HEK293 (cell line): ENCODE data around the gene SMAGP.

Experiments
- GLI2 ChIP-seq: fragments of 450-650 bp; formaldehyde crosslinking; IDR thresholded peaks from 2 replicates; pipeline ENCODE4; 2017; ENCODE audit warnings: missing biosample characterization, missing genetic modification characterization, low read depth, borderline replicate concordance
- MYNN ChIP-seq: fragments of 450-650 bp; formaldehyde crosslinking; IDR thresholded peaks from 2 replicates; pipeline ENCODE4 v1.5.1; 2016; ENCODE audit warnings: missing biosample characterization, missing genetic modification characterization, borderline replicate concordance
- MZF1 ChIP-seq: fragments of 450-650 bp; formaldehyde crosslinking; IDR thresholded peaks from 2 replicates; pipeline ENCODE4 v1.5.1; 2017; ENCODE audit warnings: missing biosample characterization, missing genetic modification characterization, borderline replicate concordance
- OSR2 ChIP-seq: fragments of 450-650 bp; formaldehyde crosslinking; IDR thresholded peaks from 2 replicates; pipeline ENCODE4 v1.5.1; 2016; ENCODE audit warnings: missing biosample characterization, missing genetic modification characterization
- PRDM1 ChIP-seq: fragments of 450-650 bp; formaldehyde crosslinking; IDR thresholded peaks from 2 replicates; pipeline ENCODE4; 2016; ENCODE audit warnings: missing biosample characterization, missing genetic modification characterization
- ZFP41 ChIP-seq: fragments of 450-650 bp; formaldehyde crosslinking; IDR thresholded peaks from 2 replicates; pipeline ENCODE4 v1.5.1; 2016; ENCODE audit warnings: missing biosample characterization, missing genetic modification characterization, borderline replicate concordance
- ZNF146 ChIP-seq: fragments of 450-650 bp; formaldehyde crosslinking; IDR thresholded peaks from 2 replicates; pipeline ENCODE4 v1.5.1; 2016; ENCODE audit warnings: missing biosample characterization, missing genetic modification characterization
- ZNF175 ChIP-seq: fragments of 450-650 bp; formaldehyde crosslinking; IDR thresholded peaks from 2 replicates; pipeline ENCODE4 v1.5.1; 2016; ENCODE audit warnings: missing biosample characterization, missing genetic modification characterization
- ZNF211 ChIP-seq: fragments of 450-650 bp; formaldehyde crosslinking; IDR thresholded peaks from 2 replicates; pipeline ENCODE4 v1.5.1; 2016; ENCODE audit warnings: low read depth, missing biosample characterization, missing genetic modification characterization
- ZNF292 ChIP-seq: fragments of 450-650 bp; formaldehyde crosslinking; IDR thresholded peaks from 2 replicates; pipeline ENCODE4 v1.5.1; 2016; ENCODE audit warnings: low read depth, missing biosample characterization, missing genetic modification characterization, borderline replicate concordance
- ZNF521 ChIP-seq: fragments of 450-650 bp; formaldehyde crosslinking; IDR thresholded peaks from 2 replicates; pipeline ENCODE4 v1.5.1; 2017; ENCODE audit warnings: missing biosample characterization, mild to moderate bottlenecking, missing genetic modification characterization
- ZNF529 ChIP-seq: fragments of 450-650 bp; formaldehyde crosslinking; IDR thresholded peaks from 2 replicates; pipeline ENCODE4 v1.5.1; 2017; ENCODE audit warnings: missing genetic modification characterization, missing biosample characterization; ENCODE audit not compliant: insufficient replicate concordance
- ZNF560 ChIP-seq: fragments of 450-650 bp; formaldehyde crosslinking; IDR thresholded peaks from 2 replicates; pipeline ENCODE4 v1.5.1; 2017; ENCODE audit warnings: missing biosample characterization, missing genetic modification characterization, borderline replicate concordance
- ZNF658 ChIP-seq: fragments of 450-650 bp; formaldehyde crosslinking; IDR thresholded peaks from 2 replicates; pipeline ENCODE4; 2016; ENCODE audit warnings: missing biosample characterization, missing genetic modification characterization
- ZNF747 ChIP-seq: fragments of 450-650 bp; formaldehyde crosslinking; IDR thresholded peaks from 2 replicates; pipeline ENCODE4 v1.5.1; 2016; ENCODE audit warnings: missing biosample characterization, missing genetic modification characterization
- ZXDB ChIP-seq: fragments of 450-650 bp; formaldehyde crosslinking; IDR thresholded peaks from 2 replicates; pipeline ENCODE4 v1.5.1; 2016; ENCODE audit warnings: missing biosample characterization, missing genetic modification characterization
- TF ChIP-seq, protein P1 (sequence below): fragments of 450-650 bp; formaldehyde crosslinking; IDR thresholded peaks from 2 replicates; pipeline ENCODE4 v1.5.1; 2016; ENCODE audit warnings: missing biosample characterization, missing genetic modification characterization
- TF ChIP-seq, protein P2 (sequence below): fragments of 450-650 bp; formaldehyde crosslinking; IDR thresholded peaks from 2 replicates; pipeline ENCODE4 v1.5.1; 2016; ENCODE audit warnings: missing biosample characterization, missing genetic modification characterization
- TF ChIP-seq, protein P3 (sequence below): fragments of 450-650 bp; formaldehyde crosslinking; IDR thresholded peaks from 2 replicates; pipeline ENCODE4 v1.5.1; 2016; ENCODE audit warnings: missing biosample characterization, missing genetic modification characterization
- TF ChIP-seq, protein P4 (sequence below): fragments of 450-650 bp; formaldehyde crosslinking; IDR thresholded peaks from 2 replicates; pipeline ENCODE4 v1.5.1; 2016; ENCODE audit warnings: missing biosample characterization, missing genetic modification characterization
- TF ChIP-seq, protein P5 (sequence below): fragments of 450-650 bp; formaldehyde crosslinking; IDR thresholded peaks from 2 replicates; pipeline ENCODE4 v1.5.1; 2016; ENCODE audit warnings: missing biosample characterization, missing genetic modification characterization
- TF ChIP-seq, protein P6 (sequence below): fragments of 450-650 bp; formaldehyde crosslinking; optimal IDR thresholded peaks from 2 replicates; pipeline ENCODE3; 2016; ENCODE audit warnings: missing biosample characterization, mild to moderate bottlenecking, missing genetic modification characterization
- TF ChIP-seq, protein P7 (sequence below): fragments of 450-650 bp; formaldehyde crosslinking; IDR thresholded peaks from 2 replicates; pipeline ENCODE4 v1.5.1; 2016; ENCODE audit warnings: missing biosample characterization, missing genetic modification characterization

SMAGP gene

DNA sequence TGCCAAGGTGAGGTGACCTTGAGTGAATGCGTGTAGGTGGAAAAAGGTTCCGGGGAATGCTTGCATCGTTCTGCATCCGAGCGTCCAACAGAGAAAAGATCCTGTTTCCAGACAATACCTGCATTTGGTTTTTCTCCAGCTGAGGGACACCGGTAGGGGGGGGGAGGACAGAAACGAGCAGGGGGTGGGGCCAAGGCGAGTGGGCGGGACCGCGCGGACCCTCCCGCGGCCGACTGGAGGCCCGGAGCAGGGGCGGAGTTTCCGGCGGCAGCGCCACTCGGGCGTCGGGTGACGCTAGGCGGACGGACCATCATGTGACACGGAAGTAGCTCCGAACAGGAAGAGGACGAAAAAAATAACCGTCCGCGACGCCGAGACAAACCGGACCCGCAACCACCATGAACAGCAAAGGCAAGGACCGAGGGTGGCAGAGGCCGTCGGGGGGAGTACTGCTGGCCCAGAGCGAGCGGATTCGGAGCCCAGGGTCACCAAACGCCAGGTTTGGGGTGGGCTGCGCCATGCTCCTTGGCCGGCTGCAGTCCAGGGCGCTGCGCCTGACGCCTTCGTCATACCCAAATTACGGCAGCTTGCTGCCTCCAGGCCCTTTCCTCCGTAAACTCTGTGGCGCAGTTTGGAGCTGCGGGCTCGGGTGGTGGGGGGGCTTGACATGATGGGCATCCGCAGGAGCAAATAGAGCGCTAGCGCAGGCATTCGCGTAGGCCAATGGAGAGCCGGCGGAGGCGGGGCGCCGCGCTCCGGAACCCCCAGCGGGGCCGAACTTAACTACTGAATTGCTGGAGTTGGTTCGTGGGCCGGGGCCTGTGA is 31.5 kb downstream of the SMAGP start, which contains the start of gene DAZAP2 (continued):
- TF ChIP-seq ZNF529 (no peak), ZNF175 (no peak), ZNF211 (tag by site-specific recombination) (no peak), ZNF560 (tag by site-specific recombination) (no peak), ZNF292 (tag by site-specific recombination) (no peak), PRDM1 (tag by site-specific recombination) (no peak), ZNF146 (peak; percentile 25; the same call in 1 of the 2 replicates), MYNN (tag by site-specific recombination) (peak; percentile 62; the same call in 1 of the 2 replicates), GLI2 (no peak), ZXDB (tag by site-specific recombination) (peak; percentile 89), MZF1 (no peak), OSR2 (tag by site-specific recombination) (0 out of 2 replicates have a peak, but pooled peaks have one; percentile 11), ZNF521 (tag by site-specific recombination) (no peak), ZNF658 (tag by site-specific recombination) (no peak), ZFP41 (tag by site-specific recombination) (no peak), ZNF747 (tag by site-specific recombination) (no peak)
- TF ChIP-seq, protein P1, sequence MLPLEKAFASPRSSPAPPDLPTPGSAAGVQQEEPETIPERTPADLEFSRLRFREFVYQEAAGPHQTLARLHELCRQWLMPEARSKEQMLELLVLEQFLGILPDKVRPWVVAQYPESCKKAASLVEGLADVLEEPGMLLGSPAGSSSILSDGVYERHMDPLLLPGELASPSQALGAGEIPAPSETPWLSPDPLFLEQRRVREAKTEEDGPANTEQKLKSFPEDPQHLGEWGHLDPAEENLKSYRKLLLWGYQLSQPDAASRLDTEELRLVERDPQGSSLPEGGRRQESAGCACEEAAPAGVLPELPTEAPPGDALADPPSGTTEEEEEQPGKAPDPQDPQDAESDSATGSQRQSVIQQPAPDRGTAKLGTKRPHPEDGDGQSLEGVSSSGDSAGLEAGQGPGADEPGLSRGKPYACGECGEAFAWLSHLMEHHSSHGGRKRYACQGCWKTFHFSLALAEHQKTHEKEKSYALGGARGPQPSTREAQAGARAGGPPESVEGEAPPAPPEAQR (tag by site-specific recombination): no peak
- TF ChIP-seq, protein P2, sequence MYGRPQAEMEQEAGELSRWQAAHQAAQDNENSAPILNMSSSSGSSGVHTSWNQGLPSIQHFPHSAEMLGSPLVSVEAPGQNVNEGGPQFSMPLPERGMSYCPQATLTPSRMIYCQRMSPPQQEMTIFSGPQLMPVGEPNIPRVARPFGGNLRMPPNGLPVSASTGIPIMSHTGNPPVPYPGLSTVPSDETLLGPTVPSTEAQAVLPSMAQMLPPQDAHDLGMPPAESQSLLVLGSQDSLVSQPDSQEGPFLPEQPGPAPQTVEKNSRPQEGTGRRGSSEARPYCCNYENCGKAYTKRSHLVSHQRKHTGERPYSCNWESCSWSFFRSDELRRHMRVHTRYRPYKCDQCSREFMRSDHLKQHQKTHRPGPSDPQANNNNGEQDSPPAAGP (tag by site-specific recombination): peak; percentile 75
- TF ChIP-seq, protein P3, sequence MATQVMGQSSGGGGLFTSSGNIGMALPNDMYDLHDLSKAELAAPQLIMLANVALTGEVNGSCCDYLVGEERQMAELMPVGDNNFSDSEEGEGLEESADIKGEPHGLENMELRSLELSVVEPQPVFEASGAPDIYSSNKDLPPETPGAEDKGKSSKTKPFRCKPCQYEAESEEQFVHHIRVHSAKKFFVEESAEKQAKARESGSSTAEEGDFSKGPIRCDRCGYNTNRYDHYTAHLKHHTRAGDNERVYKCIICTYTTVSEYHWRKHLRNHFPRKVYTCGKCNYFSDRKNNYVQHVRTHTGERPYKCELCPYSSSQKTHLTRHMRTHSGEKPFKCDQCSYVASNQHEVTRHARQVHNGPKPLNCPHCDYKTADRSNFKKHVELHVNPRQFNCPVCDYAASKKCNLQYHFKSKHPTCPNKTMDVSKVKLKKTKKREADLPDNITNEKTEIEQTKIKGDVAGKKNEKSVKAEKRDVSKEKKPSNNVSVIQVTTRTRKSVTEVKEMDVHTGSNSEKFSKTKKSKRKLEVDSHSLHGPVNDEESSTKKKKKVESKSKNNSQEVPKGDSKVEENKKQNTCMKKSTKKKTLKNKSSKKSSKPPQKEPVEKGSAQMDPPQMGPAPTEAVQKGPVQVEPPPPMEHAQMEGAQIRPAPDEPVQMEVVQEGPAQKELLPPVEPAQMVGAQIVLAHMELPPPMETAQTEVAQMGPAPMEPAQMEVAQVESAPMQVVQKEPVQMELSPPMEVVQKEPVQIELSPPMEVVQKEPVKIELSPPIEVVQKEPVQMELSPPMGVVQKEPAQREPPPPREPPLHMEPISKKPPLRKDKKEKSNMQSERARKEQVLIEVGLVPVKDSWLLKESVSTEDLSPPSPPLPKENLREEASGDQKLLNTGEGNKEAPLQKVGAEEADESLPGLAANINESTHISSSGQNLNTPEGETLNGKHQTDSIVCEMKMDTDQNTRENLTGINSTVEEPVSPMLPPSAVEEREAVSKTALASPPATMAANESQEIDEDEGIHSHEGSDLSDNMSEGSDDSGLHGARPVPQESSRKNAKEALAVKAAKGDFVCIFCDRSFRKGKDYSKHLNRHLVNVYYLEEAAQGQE (tag by site-specific recombination): peak; percentile 64
- TF ChIP-seq, protein P4, sequence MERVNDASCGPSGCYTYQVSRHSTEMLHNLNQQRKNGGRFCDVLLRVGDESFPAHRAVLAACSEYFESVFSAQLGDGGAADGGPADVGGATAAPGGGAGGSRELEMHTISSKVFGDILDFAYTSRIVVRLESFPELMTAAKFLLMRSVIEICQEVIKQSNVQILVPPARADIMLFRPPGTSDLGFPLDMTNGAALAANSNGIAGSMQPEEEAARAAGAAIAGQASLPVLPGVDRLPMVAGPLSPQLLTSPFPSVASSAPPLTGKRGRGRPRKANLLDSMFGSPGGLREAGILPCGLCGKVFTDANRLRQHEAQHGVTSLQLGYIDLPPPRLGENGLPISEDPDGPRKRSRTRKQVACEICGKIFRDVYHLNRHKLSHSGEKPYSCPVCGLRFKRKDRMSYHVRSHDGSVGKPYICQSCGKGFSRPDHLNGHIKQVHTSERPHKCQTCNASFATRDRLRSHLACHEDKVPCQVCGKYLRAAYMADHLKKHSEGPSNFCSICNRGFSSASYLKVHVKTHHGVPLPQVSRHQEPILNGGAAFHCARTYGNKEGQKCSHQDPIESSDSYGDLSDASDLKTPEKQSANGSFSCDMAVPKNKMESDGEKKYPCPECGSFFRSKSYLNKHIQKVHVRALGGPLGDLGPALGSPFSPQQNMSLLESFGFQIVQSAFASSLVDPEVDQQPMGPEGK (tag by site-specific recombination): peak; percentile 85
- TF ChIP-seq, protein P5, sequence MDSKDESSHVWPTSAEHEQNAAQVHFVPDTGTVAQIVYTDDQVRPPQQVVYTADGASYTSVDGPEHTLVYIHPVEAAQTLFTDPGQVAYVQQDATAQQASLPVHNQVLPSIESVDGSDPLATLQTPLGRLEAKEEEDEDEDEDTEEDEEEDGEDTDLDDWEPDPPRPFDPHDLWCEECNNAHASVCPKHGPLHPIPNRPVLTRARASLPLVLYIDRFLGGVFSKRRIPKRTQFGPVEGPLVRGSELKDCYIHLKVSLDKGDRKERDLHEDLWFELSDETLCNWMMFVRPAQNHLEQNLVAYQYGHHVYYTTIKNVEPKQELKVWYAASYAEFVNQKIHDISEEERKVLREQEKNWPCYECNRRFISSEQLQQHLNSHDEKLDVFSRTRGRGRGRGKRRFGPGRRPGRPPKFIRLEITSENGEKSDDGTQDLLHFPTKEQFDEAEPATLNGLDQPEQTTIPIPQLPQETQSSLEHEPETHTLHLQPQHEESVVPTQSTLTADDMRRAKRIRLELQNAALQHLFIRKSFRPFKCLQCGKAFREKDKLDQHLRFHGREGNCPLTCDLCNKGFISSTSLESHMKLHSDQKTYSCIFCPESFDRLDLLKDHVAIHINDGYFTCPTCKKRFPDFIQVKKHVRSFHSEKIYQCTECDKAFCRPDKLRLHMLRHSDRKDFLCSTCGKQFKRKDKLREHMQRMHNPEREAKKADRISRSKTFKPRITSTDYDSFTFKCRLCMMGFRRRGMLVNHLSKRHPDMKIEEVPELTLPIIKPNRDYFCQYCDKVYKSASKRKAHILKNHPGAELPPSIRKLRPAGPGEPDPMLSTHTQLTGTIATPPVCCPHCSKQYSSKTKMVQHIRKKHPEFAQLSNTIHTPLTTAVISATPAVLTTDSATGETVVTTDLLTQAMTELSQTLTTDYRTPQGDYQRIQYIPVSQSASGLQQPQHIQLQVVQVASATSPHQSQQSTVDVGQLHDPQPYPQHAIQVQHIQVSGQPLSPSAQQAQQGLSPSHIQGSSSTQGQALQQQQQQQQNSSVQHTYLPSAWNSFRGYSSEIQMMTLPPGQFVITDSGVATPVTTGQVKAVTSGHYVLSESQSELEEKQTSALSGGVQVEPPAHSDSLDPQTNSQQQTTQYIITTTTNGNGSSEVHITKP (tag by site-specific recombination): peak; percentile 96
- TF ChIP-seq, protein P6, sequence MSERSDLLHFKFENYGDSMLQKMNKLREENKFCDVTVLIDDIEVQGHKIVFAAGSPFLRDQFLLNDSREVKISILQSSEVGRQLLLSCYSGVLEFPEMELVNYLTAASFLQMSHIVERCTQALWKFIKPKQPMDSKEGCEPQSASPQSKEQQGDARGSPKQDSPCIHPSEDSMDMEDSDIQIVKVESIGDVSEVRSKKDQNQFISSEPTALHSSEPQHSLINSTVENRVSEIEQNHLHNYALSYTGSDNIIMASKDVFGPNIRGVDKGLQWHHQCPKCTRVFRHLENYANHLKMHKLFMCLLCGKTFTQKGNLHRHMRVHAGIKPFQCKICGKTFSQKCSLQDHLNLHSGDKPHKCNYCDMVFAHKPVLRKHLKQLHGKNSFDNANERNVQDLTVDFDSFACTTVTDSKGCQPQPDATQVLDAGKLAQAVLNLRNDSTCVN (tag by site-specific recombination): peak; percentile 62
- TF ChIP-seq, protein P7, sequence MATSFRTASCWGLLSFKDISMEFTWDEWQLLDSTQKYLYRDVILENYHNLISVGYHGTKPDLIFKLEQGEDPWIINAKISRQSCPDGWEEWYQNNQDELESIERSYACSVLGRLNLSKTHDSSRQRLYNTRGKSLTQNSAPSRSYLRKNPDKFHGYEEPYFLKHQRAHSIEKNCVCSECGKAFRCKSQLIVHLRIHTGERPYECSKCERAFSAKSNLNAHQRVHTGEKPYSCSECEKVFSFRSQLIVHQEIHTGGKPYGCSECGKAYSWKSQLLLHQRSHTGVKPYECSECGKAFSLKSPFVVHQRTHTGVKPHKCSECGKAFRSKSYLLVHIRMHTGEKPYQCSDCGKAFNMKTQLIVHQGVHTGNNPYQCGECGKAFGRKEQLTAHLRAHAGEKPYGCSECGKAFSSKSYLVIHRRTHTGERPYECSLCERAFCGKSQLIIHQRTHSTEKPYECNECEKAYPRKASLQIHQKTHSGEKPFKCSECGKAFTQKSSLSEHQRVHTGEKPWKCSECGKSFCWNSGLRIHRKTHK (tag by site-specific recombination): no peak
